Measurements from ENCODE around the gene MYCN. TPM values are rescaled to one million over a fixed set of nuclear protein-coding genes. Genes with fewer than 3 reads are reported as not detected.
"Not testable (repeated sequence)": the region's sequence is repeated elsewhere in the genome, so short reads cannot be mapped to it uniquely, and the experiment has no call there.

The MYCN gene
- total and polyA plus RNA-seq, 12 donors = 0.24 to 2.2 (median 1.0) TPM

- H3K27ac ChIP-seq = no peak overlapping the region
- H3K4me3 ChIP-seq = no peak overlapping the region
- H3K4me1 ChIP-seq (replicated peaks in 1 of 2) = peaks cover 0 to 3% of the 10 kb centered on the region in 2 donors
- H3K9me3 ChIP-seq (replicated peaks in 1 of 3) = no peaks in the 10 kb centered on the region
- intact Hi-C loops (cut with DNase I) = no loop called here
- TF ChIP-seq, protein P1, sequence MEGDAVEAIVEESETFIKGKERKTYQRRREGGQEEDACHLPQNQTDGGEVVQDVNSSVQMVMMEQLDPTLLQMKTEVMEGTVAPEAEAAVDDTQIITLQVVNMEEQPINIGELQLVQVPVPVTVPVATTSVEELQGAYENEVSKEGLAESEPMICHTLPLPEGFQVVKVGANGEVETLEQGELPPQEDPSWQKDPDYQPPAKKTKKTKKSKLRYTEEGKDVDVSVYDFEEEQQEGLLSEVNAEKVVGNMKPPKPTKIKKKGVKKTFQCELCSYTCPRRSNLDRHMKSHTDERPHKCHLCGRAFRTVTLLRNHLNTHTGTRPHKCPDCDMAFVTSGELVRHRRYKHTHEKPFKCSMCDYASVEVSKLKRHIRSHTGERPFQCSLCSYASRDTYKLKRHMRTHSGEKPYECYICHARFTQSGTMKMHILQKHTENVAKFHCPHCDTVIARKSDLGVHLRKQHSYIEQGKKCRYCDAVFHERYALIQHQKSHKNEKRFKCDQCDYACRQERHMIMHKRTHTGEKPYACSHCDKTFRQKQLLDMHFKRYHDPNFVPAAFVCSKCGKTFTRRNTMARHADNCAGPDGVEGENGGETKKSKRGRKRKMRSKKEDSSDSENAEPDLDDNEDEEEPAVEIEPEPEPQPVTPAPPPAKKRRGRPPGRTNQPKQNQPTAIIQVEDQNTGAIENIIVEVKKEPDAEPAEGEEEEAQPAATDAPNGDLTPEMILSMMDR (IDR thresholded peaks at IDR 0.05) = no peak
- no peak for TF ChIP-seq POLR2A (IDR thresholded peaks at IDR 0.05)
- 81 to 94% (median 89%) methylated on average over 4 of the region's 4 CpGs for WGBS, 4 donors
- peak in 1 of 7 donors; percentile 13 for DNase-seq
- H3K36me3 ChIP-seq (replicated peaks in 1 of 2) = no peaks in the 10 kb centered on the region
- H3K27me3 ChIP-seq = no peaks in the 10 kb centered on the region
Observed at GRCh38 chr2:15909736-15910135, 30.6 kb upstream of the MYCN start.

DNA sequence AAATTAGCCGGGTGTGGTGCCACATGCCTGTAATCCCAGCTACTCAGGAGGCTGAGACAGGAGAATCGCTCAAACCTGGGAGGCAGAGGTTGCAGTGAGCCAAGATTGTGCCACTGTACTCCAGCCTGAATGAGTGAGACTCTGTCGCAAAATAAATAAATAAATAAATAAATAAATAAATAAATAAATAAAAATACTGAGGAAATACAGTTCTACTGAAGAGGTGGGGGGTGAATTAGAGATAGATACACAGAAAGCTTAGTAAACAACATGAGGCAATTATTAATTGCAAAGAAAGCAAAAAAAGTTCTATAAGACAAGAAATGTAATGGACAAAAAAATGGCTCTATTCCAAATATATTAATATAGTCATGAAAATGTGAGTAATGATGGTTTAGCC, 29.1 kb upstream of the MYCN start:
- H3K27ac ChIP-seq; H3K36me3 ChIP-seq (replicated peaks in 1 of 2); H3K27me3 ChIP-seq; intact Hi-C loops (cut with DNase I); H3K4me1 ChIP-seq (replicated peaks in 1 of 2); DNase-seq; H3K4me3 ChIP-seq; H3K9me3 ChIP-seq (replicated peaks in 1 of 3): not testable (repeated sequence)
- WGBS, 4 donors = 89 to 100% (median 95%) methylated on average over 3 of the region's 3 CpGs

DNA sequence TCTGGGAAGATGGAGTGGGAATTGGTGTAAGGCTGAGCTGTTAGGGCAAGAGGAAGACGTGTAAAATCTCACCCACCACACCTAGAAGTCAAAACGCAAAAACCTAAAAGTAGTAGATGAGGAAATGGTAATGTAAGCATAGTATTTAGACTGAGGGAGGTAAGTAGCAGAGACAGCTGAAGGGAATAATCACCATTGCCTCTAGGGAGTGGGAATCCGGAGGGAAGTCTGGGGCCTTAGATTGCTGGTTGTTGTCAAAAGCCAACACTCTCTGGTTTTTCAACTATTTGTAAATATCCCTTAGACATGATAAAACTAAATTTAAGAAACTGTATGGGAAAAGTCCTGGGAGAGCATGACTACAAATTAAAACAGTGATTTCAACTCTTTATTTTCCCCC, 28.7 kb upstream of the MYCN start:
- 82 to 90% (median 86%) methylated on average over 3 of the region's 3 CpGs for WGBS, 4 donors
- Histone ChIP-seq H3K9me3 (replicated peaks in 1 of 3) (no peaks in the 10 kb centered on the region), H3K4me1 (replicated peaks in 1 of 2) (peaks cover 0 to 3% of the 10 kb centered on the region in 2 donors), H3K36me3 (replicated peaks in 1 of 2) (no peaks in the 10 kb centered on the region), H3K4me3 (no peak overlapping the region), H3K27ac (no peak overlapping the region), H3K27me3 (no peaks in the 10 kb centered on the region)
- intact Hi-C loops (cut with DNase I) = no loop called here
- no peak for DNase-seq
- TF ChIP-seq, protein P1 (IDR thresholded peaks at IDR 0.05) = no peak
- TF ChIP-seq POLR2A (IDR thresholded peaks at IDR 0.05) = no peak

DNA sequence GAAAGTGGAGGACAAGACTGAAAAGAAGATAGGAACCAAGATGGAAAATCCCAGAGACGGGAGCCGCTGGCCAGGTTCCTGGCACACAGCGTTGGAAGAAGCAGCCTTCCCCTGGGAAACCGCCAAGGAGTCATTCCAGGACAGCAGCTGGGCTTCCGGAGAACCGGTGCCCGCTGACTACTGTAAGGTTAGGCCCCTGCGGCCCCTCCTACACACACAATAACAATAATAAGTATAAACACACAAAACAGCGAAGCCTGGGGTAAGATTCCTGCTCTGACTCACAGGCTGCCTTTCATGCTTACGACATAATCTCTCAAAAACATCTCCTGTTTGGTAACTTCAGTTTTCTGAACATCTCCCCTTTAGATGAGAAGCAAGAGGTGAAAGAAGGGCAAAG, 28.1 kb upstream of the MYCN start:
- Histone ChIP-seq H3K4me3 (no peak overlapping the region), H3K27ac (no peak overlapping the region), H3K9me3 (replicated peaks in 1 of 3) (no peaks in the 10 kb centered on the region), H3K4me1 (replicated peaks in 1 of 2) (peaks cover 0 to 3% of the 10 kb centered on the region in 2 donors), H3K27me3 (no peaks in the 10 kb centered on the region), H3K36me3 (replicated peaks in 1 of 2) (no peaks in the 10 kb centered on the region)
- TF ChIP-seq, protein P1 (IDR thresholded peaks at IDR 0.05) = no peak
- TF ChIP-seq POLR2A (IDR thresholded peaks at IDR 0.05) = no peak
- intact Hi-C loops (cut with DNase I) = no loop called here
- DNase-seq = peak; percentile 31 to 88 (median 70)
- WGBS, 4 donors = 36 to 55% (median 42%) methylated on average over 10 of the region's 10 CpGs

DNA sequence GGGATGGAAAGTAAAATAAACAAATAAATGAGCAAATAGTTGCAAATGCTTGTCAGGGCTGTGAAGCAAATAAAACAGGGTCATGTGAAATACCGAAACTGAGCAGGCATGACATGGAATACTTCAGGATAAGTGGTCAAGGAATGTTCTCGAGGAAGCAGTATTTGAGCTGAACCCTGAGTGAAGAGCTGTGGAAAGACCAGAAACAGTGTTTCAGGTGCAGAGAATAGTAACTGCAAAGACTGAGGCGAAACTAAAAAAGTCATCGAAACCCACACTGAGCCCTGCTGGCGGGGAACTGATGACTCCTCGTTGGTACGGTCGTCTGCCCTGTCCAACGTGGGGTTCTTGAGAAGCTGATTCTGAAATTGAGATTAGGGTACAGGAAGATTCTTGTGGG, 27.2 kb upstream of the MYCN start:
- 86 to 91% (median 89%) methylated on average over 9 of the region's 9 CpGs for WGBS, 4 donors

More for the DNA sequence above, 27.2 kb upstream of the MYCN start:
- Histone ChIP-seq H3K4me1 (replicated peaks in 1 of 2) (peaks cover 0 to 3% of the 10 kb centered on the region in 2 donors), H3K27ac (no peak overlapping the region), H3K4me3 (no peak overlapping the region), H3K9me3 (replicated peaks in 1 of 3) (no peaks in the 10 kb centered on the region), H3K27me3 (no peaks in the 10 kb centered on the region), H3K36me3 (replicated peaks in 1 of 2) (no peaks in the 10 kb centered on the region)
- intact Hi-C loops (cut with DNase I) = no loop called here
- DNase-seq = peak in 1 of 7 donors; percentile 34
- no peak for TF ChIP-seq POLR2A (IDR thresholded peaks at IDR 0.05)
- TF ChIP-seq, protein P1 (IDR thresholded peaks at IDR 0.05) = no peak
